Uterus (tissue), 4 donors: Measurements from ENCODE around the gene NCOA3. TPM values are rescaled to one million over a fixed set of nuclear protein-coding genes. Genes with fewer than 3 reads are reported as not detected.
A peak's percentile ranks its signal among the peaks of the same experiment; 100 is the strongest.

Source experiments
- DNase-seq, 2 donors: peaks; one replicate each; pipeline ENCODE4 v3.0.0-alpha.2; 2019 to 2020
- H3K27ac ChIP-seq, 2 donors: fragments of 200-600 bp; sonication (generic); 1 replicate in 1 of 2; 2 replicates in 1 of 2; pipeline ENCODE4 v1.5.1; 2016 to 2018
- H3K27me3 ChIP-seq, 2 donors: fragments of 200-600 bp; sonication (generic); one replicate each; pipeline ENCODE4 v1.5.1; 2018 to 2019; ENCODE audit warnings: control low read depth in 1 of 2
- H3K36me3 ChIP-seq, 2 donors: fragments of 200-600 bp; sonication (generic); one replicate each; pipeline ENCODE4 v1.5.1; 2019; ENCODE audit warnings: control low read depth in 1 of 2
- H3K4me1 ChIP-seq, 2 donors: fragments of 200-600 bp; sonication (generic); one replicate each; pipeline ENCODE4 v1.5.1; 2018 to 2019; ENCODE audit warnings: control low read depth in 1 of 2
- H3K4me3 ChIP-seq, 2 donors: fragments of 200-600 bp; sonication (generic); 1 replicate in 1 of 2; 2 replicates in 1 of 2; pipeline ENCODE4 v1.5.1; 2018 to 2019; ENCODE audit warnings: mild to moderate bottlenecking in 1 of 2
- H3K9me3 ChIP-seq, 2 donors: fragments of 200-600 bp; sonication (generic); one replicate each; pipeline ENCODE4 v1.5.1; 2019; ENCODE audit warnings: control low read depth in 1 of 2
- CTCF ChIP-seq, 4 experiments: fragments of 200-600 bp in 2 of 4; fragments of 450-650 bp in 2 of 4; sonication (generic) in 2 of 4; IDR thresholded peaks; one replicate each; pipeline ENCODE4 v1.5.1; 2016 to 2019; ENCODE audit warnings: antibody characterized with exemption in 4 of 4, mild to moderate bottlenecking in 2 of 4, moderate library complexity in 1 of 4
- POLR2A ChIP-seq, 2 donors: fragments of 450-650 bp; IDR thresholded peaks; one replicate each; pipeline ENCODE4 v1.6.1; 2016; ENCODE audit warnings: antibody characterized with exemption in 2 of 2, mild to moderate bottlenecking in 1 of 2, moderate library complexity in 1 of 2
- intact Hi-C: fragments of 100-400 bp; cut with DNase I; formaldehyde crosslinking; loops from one replicate; pipeline ENCODE4 v1.15.1; 2023; ENCODE audit warnings: low total_unique reads
- small RNA-seq: library from RNA; depleted of rRNA; stranded (forward); fragments of <200 nt; gene quantifications from one replicate; pipeline ENCODE3, GENCODE V24; 2016
- total RNA-seq, 4 donors: library from RNA; depleted of rRNA in 3 of 4; stranded (reverse); fragments of >200 nt in 3 of 4; gene quantifications; one replicate each; pipeline versions ENCODE4 v1.1.0 to v1.2.4, GENCODE V29; 2014 to 2023
- donor health status: DM: yes; HTN: yes; CAD: no.

NCOA3 gene
- total RNA-seq, 4 donors from 2014 or later, result 27.9 to 59.2 (median 44.2) TPM

GRCh38 chr20:47705497-47705856, 203.8 kb downstream of the NCOA3 start:
- peak; percentile 62 to 66 for DNase-seq
- Histone ChIP-seq H3K9me3 (no peaks in the 10 kb centered on the region), H3K36me3 (no peaks in the 10 kb centered on the region), H3K27me3 (no peaks in the 10 kb centered on the region), H3K27ac (peak overlapping the region; percentile 63 to 78), H3K4me3 (no peak overlapping the region), H3K4me1 (peaks cover 4 to 14% of the 10 kb centered on the region in 2 donors)
- intact Hi-C loops, result no loop called here
- TF ChIP-seq POLR2A (IDR thresholded peaks at IDR 0.05), result no peak
- TF ChIP-seq CTCF (IDR thresholded peaks at IDR 0.05), result no peak

- intact Hi-C loops, result no loop called here
- DNase-seq, result no peak
- H3K4me1 ChIP-seq, result peaks cover 4 to 14% of the 10 kb centered on the region in 2 donors
- no peaks in the 10 kb centered on the region for H3K9me3 ChIP-seq
- H3K36me3 ChIP-seq, result no peaks in the 10 kb centered on the region
- H3K27me3 ChIP-seq, result no peaks in the 10 kb centered on the region
- no peak overlapping the region for H3K4me3 ChIP-seq
- peak overlapping the region; percentile 63 to 78 for H3K27ac ChIP-seq
- no peak for TF ChIP-seq POLR2A (IDR thresholded peaks at IDR 0.05)
Measured at GRCh38 chr20:47706345-47706744, 204.7 kb downstream of the NCOA3 start.

Small RNA genes within 50 kb of the gene (small RNA-seq; reads per million reads assigned to genes)
- gene RNU6-497P, result not detected
- gene RNU6-563P, result not detected

Other genes starting within 250 kb of the NCOA3 start
- 10 to 100 TPM; 10.2 to 26.7 (median 16.0) TPM for gene ZMYND8, start 145.2 kb upstream of the NCOA3 start, total RNA-seq